NOMO-1 treated with DMSO at 0.1 percent for 48 hours (cell line): ENCODE data around the gene ALK.

Experiments
- DNase-seq: peaks from one replicate; lab custom pipeline; 2025; ENCODE audit not compliant: unreplicated experiment; lab: John Stamatoyannopoulos, UW

Gene ALK

DNA sequence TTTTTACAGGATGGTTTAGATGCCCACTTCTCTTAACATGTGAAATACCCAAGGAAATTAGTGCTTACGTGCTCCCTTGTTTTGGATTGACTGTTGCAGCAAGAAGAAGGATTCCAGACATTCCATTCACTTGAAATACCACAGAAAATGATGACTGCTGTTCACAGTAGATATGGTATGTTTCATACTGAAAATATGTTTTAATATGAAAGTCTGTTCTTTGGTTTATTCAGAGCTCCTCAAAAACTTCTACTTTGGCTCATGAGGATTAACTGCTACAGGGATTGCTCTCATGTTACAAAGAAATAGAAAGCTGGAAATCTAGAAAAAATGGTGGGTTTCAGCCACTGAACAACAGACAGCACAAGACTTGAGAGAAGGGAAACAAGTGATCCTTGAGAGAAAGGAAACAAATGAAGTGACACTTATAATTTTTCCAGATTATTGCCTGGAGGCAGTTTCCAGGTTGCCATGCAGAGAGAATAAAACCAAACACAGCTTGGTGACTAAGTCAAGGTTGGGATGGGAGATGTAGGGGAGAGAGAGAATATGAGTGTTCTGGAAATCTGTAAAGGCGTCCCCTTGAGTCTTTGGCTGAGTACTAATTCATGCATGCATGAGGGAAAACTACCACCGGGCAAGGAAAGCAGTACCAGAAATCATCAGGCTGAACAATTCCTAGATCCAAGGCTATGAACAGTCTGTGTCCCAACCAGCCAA, 458.0 kb downstream of the ALK start:
- no peak for DNase-seq

DNA sequence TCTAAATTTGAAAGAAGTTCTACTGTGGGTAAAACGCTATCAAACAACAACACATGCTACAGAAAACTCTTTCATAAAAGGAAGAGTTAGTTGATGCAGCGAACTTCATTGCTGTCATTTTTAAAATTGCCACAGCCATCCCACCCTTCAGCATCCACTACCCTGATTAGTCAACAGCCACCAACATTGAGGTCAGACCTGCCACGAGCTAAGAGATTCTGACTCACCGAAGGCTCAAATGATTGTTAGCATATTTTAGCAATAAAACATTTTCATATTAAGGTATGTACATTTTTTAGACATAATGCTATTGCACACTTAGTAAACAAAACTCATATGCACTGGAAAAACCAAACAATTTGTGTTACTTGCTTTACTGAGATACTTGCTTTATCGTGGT, 459.1 kb downstream of the ALK start:
- DNase-seq: no peak

DNA sequence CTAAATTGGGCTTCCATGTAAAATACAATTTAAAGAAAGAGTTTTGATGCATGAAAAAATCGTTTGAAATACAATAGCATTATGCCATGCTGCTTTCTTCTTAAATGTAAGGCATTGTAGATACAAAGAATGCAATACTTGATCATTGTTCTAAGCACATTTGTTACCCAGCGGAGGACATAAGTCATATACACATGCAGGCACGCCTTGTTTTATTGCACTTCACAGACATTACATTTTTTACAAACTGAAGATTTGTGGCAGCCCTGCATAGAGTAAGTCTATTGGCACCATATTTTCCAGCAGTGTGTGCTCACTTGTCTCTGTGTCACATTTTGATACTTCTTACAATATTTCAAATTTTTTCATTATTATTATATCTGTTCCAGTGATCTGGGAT, 461.2 kb downstream of the ALK start:
- no peak for DNase-seq

DNA sequence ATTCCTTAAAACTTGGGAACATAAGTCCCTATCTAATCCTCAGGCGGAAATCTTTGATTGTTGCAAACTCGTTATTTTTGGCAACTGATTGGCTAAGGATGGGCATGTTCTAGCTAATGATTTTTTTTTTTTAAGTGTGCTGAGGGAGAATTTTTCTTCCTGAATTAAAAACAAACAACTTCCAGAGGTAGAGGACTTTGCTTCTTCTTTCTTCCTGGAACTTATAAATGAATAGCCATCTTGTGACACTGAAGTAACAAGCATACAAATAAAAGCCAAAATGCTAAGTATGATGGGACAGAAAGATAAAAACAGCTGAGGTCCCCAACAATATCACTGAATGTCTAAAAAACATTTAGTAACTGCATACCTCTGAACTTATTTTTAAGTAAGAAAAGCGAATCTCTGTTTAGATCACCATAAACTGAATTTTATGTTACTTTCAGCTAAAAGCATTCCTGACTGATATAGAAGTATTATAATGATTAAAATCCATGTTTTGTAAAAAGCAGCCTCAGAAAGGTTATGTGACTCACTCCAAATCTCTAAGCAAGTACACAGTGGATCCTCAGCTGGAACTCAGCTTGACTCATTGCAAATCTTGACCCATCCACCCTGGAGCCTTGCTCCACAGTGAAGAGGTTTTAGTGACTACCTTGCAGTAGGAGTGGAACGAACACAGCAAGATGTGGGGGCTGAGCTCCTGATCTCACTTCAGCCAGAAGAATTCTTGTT, 461.8 kb downstream of the ALK start:
- no peak for DNase-seq

DNA sequence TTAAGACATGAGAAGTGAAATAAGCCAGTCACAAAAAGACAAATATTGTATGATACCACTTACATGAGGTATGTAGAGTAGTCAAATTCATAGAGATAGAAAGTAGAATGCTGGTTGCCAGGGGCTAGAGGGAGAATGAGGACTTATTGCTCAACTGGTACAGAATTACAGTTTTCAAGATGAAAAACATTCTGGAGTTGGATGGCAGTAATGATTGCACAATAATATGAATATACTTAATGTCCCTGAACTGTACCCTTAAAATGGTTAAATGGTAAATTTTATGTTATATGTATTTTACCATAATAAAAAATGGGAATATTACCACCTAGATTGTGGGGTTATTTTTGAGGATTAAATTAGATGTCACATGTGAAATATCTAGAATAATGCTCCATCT, 465.0 kb downstream of the ALK start:
- no peak for DNase-seq

DNA sequence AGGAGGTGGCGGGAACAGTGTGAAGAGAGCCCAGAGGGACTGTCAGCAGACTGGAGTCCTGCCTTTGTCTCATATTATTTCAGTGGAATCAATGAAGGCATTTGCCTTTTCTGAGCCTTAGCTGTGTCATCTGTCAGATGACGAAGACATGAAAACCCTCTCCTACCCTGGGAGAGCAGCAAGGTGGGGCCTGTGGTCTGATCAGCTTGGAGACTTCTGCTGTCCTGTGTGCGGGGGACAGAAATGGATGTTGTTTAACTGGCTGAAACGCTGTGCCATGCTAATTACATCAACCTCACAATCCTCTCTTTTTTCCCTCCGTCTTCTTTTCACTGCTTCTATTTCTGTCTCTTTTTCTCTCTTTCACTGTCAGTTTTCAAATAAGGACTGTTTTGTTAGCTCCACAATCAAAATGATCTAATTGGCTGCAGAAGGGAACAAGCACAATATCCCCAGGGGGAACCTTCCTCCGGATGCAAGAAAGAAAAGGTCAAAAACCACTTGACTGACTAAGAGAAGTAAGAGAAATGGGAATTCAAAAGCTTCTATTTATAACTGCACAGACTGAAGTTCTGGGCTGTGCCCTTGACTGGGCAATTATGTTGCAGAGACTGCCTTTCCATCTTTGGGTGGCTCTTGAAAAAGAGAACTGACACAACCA, 466.1 kb downstream of the ALK start:
- peak; percentile 58 for DNase-seq

DNA sequence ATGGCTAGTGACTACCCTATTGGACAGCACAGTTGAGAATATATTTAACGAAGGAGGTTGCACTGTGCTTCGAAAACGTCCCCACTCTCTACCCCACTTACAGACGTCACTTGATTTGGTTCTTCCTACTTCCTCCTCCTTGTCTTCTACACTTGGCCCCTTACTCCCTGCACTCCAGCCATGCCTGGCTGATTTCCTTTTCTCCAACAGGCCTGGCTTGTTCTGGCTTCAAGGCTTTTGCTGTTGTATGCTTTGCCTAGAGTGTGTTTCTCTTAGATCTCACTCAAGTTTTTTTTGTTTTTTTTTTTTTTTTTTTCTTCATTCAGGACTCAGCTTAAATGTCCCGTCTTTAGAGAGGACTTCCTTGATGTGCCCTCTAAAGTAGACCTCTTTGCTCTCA, 469.4 kb downstream of the ALK start:
- DNase-seq: no peak

DNA sequence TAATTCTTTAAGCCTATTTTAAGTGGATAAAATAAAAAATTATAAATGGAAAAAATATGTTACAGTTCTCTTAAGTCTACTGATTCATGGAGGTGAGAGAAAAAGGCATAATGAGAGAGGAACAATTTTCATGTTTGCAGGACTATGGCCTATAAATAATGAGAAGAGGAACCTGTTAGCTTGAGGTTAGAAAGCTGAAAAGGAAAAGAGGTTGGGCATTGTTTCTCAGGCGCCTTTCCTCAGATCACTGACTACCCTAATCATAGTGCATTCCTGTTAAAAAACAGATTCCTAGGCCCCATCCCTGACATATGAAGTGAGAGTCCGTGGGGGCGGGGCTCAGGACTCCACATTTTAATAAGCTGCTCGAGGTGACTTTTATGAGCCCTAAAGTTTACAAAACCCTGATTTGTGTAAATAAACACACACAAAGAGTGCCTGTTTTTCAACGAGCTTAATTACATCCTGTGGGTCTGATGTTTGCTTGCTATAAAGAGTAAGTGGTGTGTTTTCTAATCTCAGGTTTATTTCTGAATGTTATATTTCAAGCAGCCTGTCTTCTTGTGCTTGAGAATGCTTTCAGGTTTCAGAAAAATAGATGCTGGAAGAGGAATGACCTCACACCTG, 470.7 kb downstream of the ALK start:
- DNase-seq: peak; percentile 49

DNA sequence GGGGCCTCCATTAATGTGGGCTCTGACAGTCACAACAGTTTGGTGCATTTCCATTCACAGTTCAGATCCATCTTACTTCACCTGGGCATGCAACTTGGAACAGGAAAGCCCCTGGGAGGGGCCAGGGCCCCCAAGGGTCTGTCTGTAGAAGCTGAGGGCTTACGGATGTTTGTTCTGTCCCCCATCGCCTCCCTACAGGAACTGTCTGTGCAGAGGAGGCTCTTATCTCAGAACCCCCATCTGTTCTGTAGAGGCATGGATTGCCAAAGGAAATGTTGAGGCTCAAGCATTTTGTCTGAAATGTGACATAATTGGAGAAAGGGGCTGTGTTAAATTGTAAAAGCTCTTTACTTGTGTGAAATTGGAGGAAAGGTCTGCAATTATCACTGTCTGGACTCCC, 471.9 kb downstream of the ALK start:
- DNase-seq: no peak

DNA sequence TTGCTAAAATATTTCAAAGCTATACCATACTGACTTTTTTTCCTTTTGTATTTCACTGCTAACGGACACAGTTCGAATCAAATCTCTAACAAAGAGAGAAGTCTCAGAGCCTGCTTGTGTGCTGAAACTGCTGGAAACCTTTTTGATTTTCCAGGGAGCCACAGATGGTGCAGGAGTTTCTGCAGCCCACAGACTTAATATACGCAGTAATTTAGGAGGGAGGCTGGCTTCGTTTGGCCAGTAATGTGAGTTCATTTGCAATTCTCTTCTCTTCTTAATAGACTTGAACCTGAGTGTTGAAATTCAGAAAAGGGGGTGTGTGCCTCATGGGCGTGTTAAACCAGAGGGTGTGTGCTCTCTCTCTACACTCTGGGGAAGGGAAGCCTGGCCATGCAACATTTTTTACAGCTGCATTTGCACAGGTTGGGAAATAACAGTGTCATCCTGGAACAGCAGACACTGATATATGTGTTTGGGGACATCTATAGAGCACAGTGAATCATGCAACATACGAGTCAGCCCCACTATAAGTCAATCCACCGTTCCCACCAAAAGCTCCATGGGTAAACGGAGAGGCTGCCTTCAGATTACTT, 473.2 kb downstream of the ALK start:
- peak; percentile 80 for DNase-seq

DNA sequence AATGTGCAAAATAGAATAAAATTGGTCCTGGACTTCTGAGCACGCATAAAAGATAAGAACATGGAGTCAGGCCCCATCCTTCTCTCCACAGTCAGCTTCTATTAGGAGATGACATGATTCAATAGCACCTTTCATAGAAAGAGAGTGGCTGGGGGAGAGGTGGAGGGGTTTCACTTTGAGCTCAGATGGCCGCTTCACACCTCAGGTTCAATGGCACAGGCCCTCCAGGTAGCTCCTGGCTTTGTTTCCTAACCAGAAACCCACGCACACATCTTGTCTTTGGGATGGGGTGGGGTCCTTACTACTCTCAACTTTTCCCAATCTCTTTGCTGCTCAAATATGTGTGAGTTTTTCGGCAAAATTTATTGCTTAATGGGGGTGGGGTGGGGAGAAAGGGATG, 473.9 kb downstream of the ALK start:
- DNase-seq: no peak

DNA sequence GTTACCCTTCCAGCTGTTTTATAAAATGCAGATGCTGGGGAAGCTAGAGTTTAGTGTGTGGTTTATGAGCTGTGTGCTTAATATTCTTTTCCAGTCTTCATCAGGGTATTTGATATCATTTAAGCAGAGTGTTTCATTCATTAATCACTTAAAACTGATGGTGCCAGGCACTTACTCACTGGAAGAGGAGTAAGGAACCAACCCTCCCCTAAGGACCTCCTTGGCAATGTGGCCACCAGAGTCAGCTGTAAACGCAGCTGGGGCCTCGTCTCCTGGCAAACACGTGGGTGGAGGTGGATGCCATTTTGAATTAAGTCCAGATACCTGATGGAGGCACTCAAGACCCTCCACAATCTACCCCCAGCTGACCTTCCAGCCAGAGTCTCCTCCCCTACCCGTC, 474.5 kb downstream of the ALK start:
- no peak for DNase-seq

DNA sequence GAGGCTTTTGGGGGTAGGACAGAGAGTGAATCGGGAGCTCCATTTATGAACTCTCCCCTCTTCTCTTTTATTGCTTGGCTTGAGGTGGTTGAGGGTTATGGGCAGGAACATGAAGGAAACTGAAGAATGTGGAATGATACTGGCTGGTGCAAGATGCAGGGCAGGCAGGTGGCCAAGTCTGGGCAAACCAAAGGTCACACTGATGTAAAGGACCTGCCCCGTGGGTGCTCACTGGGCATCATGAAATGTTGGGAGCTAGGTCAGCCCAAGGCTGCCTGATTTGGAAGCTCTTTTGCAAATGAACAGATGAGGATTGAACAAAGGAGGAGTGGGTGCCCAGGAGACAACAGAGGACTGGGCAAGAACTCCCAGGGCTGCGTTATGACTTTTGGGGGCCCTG, 477.2 kb downstream of the ALK start:
- no peak for DNase-seq

DNA sequence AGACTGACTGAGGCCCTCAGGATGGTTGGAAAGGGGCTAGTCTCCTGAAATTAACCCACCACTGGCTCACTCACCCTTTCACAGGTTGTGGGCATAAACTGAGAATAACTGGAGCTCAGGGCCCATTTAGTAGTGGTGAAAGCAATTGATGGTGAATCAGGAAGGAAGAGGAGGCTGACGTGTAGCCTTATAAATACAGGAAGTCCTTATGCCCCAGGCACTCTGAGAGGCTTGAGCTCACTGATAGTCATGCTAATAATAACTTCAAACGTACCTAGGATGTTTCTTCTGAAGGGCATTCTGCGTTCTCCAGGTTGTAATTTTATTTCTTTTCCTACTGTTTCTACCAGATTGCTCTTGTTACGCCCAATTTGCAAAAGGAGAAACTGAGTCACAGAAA, 477.8 kb downstream of the ALK start:
- DNase-seq: peak; percentile 51

DNA sequence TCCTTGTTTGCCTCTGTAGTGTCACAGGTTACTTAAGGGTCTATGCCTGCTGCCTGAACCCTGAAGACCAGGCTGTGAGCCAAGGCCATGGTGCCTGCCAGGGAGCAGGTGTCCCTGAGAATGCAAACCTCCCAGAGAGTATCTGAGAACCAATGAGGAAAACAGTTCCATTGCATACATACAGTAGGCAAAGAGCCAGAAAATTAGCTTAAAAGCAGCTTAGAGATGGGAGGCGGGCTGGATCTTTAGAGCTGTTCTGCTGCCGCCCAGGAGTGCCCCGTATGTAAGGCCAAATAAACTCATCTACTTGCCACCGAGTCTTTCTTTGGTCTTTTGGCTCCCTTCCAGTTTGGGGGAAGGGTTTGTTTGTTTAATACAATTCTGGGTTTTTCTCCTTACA, 478.2 kb downstream of the ALK start:
- DNase-seq: no peak

DNA sequence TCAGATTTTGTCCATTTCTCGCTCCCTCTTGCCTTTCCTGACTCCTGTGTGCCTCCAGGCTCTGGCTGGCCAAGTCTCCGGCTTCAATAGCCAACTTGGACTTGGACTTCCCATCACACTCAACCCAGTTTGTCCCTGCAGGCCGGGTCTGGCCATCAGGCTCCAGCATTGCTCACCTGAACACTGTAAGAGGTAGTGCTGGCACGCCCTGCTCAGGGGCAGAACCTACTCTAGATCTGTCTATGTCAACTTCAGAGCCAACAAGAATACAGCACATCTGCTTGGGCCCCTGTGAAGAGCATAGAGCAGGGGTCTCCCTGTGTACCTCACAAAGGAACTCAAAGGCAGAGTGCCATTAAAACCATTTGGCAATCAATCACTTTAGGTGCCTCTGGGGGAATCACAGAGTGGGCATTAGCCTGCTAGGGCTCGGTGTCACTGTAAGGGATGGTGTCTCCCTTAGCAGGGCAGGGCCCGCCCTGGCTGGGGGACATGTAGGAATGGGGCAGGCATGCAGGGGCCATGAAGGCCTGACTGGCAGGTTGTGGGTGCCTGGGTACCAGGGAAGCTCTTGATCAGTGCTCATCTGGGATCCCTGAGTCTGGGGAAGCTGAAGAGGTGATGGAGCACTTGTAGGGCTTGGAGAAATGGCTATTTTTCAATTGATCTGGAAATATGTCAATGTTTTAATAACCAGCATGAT, 480.3 kb downstream of the ALK start:
- DNase-seq: no peak

DNA sequence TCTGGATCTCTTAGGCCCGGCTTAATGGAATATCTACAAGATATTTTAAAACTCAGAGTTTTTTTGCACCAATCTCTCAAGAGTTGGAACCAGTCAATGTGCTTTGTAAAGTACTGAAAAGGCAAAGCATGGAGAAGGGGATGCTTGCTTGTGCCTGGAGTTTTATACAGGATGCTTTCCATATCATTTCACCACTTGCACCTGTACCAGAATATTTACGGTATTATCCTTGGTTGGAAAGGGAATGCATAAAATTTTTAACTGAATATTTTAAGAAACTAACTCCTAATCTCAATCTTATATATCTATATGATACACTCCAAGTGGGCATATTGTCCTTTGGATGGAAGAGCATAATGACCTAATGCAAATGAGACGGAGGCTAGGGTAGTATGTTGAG, 487.5 kb downstream of the ALK start:
- no peak for DNase-seq

DNA sequence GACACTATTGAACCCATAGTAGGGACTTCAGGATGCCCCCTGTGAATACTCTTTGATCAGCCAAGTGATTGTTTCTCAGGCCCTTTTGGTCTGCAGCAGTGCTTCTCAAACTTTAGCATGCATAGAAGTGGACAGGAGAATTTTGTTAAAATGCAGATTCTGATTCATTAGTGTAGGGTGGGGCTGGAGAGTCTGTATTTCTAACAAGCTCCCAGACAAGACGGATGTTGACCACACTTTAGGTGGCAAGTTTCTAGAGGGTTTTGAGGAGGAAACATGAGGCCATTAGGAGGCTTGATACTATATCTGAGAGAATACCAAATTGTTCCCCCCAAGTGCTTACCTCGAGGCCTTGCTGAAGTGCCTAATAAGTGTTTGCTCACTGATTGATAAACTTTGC, 488.3 kb downstream of the ALK start:
- no peak for DNase-seq

DNA sequence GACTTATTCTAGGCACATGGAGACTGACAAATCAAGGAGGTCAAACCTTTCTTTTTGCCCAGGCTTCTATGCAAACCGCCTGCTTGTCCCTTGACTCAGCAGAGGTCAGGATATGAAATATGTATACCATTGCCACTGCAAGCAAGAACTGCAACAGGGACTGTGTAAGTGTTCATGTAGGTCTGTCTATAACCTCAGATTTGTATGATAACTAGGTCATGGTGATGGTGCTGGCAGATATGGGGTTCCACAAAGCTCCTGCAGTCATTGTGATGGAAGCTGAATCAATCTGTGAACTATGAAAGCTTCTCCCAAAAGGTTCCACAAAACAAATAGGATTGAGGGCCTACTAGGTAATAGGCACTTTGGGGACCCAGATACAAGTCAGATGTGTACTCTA, 489.9 kb downstream of the ALK start:
- no peak for DNase-seq

DNA sequence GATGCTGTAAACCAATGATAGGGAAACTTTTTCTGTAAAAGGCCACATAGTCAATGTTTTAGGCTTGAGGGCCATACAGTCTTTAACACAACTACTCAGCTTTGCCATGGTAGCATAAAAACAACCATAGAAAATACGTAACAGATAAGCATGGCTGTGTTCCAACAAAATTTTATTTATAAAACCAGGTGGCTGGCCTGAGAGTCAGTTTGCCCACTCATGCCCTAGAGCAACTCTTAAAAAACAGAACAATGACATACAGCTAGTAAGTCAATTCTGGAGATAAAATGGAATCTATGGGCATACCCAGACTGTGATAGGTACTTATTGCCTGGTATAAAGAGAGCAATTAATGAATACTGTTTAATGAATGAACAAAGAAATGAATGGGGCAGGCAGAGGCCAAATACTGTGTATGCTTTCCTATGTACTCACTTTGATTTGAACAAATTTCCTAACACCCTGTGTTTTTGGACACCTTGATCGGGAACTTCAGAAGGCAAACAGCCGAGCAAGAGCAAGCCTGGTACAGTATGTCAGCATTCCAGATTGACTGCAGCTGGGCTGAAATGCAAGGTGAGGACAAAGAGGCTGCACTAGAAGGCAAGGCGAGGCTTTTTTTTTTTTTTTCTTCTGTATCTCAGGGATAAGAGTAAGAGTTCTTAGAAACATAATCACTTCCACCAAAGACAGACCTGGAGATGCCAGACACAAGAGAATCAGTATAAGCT, 490.8 kb downstream of the ALK start:
- no peak for DNase-seq
